Naive thymus-derived CD4-positive, alpha-beta T cell (primary cell): ENCODE results near the gene CYP4A22. TPM values are rescaled to one million over a fixed set of nuclear protein-coding genes. Genes with fewer than 3 reads are reported as not detected.
"Not testable (repeated sequence)": the region's sequence is repeated elsewhere in the genome, so short reads cannot be mapped to it uniquely, and the experiment has no call there.

Experiments
- ATAC-seq: fragments of 150-1000 bp; cut with Tn5 transposase; 2 replicates; pipeline ENCODE4 v1.10.0; 2021; ENCODE audit warnings: mild to moderate bottlenecking, moderate library complexity
- CTCF ChIA-PET: fragments of 350-600 bp; sonication (Branson Sonifier 250); formaldehyde crosslinking; loops from one replicate; lab custom pipeline; 2021; ENCODE audit warnings: antibody characterized with exemption; lab: Charles Lee
- POLR2A ChIA-PET: fragments of 350-600 bp; sonication (Branson Sonifier 250); formaldehyde crosslinking; loops from one replicate; lab custom pipeline; 2021; ENCODE audit warnings: antibody characterized with exemption, inconsistent platforms; lab: Charles Lee
- DNase-seq, 9 donors: peaks; one replicate each; pipeline versions ENCODE4 v3.0.0 to v3.0.0-alpha.2; 2020 to 2022; ENCODE audit warnings: mixed read lengths in 1 of 9
- H3K27ac ChIP-seq: one replicate; pipeline ENCODE4 v1.7.0; 2013; ENCODE audit warnings: mild to moderate bottlenecking, low read depth, low read length, moderate library complexity
- H3K27me3 ChIP-seq, 2 donors: one replicate each; pipeline ENCODE4 v1.7.0; 2013; ENCODE audit warnings: low read length in 2 of 2, mild to moderate bottlenecking in 2 of 2, moderate library complexity in 2 of 2; ENCODE audit not compliant: control insufficient read depth in 2 of 2, insufficient read depth in 2 of 2
- H3K36me3 ChIP-seq, 3 experiments: 1 replicate in 2 of 3; 2 replicates in 1 of 3; pipeline ENCODE4 v1.7.0; 2013; ENCODE audit warnings: low read length in 3 of 3, mild to moderate bottlenecking in 3 of 3, moderate library complexity in 1 of 3; ENCODE audit not compliant: insufficient read depth in 3 of 3, control insufficient read depth in 2 of 3
- H3K4me1 ChIP-seq, 2 donors: one replicate each; pipeline ENCODE4 v1.7.0; 2013; ENCODE audit warnings: low read length in 2 of 2, mild to moderate bottlenecking in 2 of 2, moderate library complexity in 1 of 2; ENCODE audit not compliant: control insufficient read depth in 2 of 2, insufficient read depth in 2 of 2
- H3K4me3 ChIP-seq: 2 replicates; pipeline ENCODE4 v1.7.0; 2013; ENCODE audit warnings: mild to moderate bottlenecking, low read length
- H3K9me3 ChIP-seq, 3 experiments: 1 replicate in 2 of 3; 2 replicates in 1 of 3; pipeline ENCODE4 v1.7.0; 2013; ENCODE audit warnings: low read length in 3 of 3; ENCODE audit not compliant: control insufficient read depth in 2 of 3
- H3K27ac Mint-ChIP-seq, 9 donors: one replicate each; pipeline ENCODE4 v1.8.0; 2020 to 2022; ENCODE audit warnings: mixed read lengths in 9 of 9, mild to moderate bottlenecking in 8 of 9, moderate library complexity in 5 of 9, inconsistent platforms in 2 of 9
- H3K27me3 Mint-ChIP-seq, 5 donors: one replicate each; pipeline ENCODE4 v1.8.0; 2021 to 2022; ENCODE audit warnings: mixed read lengths in 5 of 5, mild to moderate bottlenecking in 1 of 5
- H3K36me3 Mint-ChIP-seq, 5 donors: one replicate each; pipeline ENCODE4 v1.8.0; 2020 to 2022; ENCODE audit warnings: mixed read lengths in 5 of 5, mild to moderate bottlenecking in 3 of 5, inconsistent platforms in 1 of 5
- H3K4me1 Mint-ChIP-seq, 7 donors: one replicate each; pipeline ENCODE4 v1.8.0; 2020 to 2022; ENCODE audit warnings: mixed read lengths in 7 of 7, mild to moderate bottlenecking in 3 of 7, inconsistent platforms in 1 of 7
- H3K4me3 Mint-ChIP-seq, 10 donors: one replicate each; pipeline ENCODE4 v1.8.0; 2020 to 2022; ENCODE audit warnings: mild to moderate bottlenecking in 10 of 10, mixed read lengths in 10 of 10, moderate library complexity in 6 of 10, inconsistent platforms in 2 of 10
- H3K9me3 Mint-ChIP-seq, 11 donors: one replicate each; pipeline ENCODE4 v1.8.0; 2020 to 2022; ENCODE audit warnings: mixed read lengths in 11 of 11, mild to moderate bottlenecking in 4 of 11, inconsistent platforms in 1 of 11, moderate library complexity in 1 of 11
- intact Hi-C, 2 donors: fragments of 100-400 bp; cut with micrococcal nuclease; formaldehyde crosslinking; loops; one replicate each; pipeline ENCODE4 v1.15.1; 2023
- polyA plus RNA-seq, 2 donors: library from polyadenylated mRNA; unstranded; fragments of 300-500 nt; fragmentation: Illumina TruSeq; gene quantifications; one replicate each; pipeline ENCODE4 v1.2.3, GENCODE V29; 2021
- total RNA-seq, 6 experiments: library from RNA in 5 of 6; stranded (reverse) in 5 of 6; gene quantifications; 1 replicate in 5 of 6; 2 replicates in 1 of 6; pipeline ENCODE4 v1.2.3 and lab custom pipeline; 2021 to 2026

The CYP4A22 gene
- total and polyA plus RNA-seq, 7 experiments from 2014 or later, result not detected

DNA sequence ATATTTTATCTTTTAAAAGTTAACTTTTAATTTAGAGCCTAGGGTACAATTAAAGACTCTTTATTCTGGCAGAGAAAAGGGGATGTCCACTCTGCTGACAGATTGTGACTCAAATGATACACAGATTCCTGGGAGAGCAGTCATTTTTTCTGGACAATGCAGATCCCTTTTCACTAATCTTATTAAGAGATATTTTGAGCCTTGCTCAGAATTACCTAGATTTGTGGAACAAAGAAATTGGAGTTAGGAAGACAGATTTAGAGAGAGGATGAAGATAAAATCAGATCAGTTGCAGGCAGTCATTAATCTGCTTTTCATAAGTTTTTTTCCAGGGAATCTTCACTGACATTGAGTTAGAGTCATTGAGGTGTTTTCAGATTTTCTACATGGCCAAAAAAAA, 27.8 kb upstream of the CYP4A22 start:
- H3K36me3 ChIP-seq, H3K9me3 ChIP-seq, H3K27ac Mint-ChIP-seq, H3K4me1 Mint-ChIP-seq, ATAC-seq, H3K27ac ChIP-seq, DNase-seq, H3K4me1 ChIP-seq, CTCF ChIA-PET, H3K36me3 Mint-ChIP-seq, H3K27me3 ChIP-seq, H3K4me3 Mint-ChIP-seq, H3K4me3 ChIP-seq, POLR2A ChIA-PET, H3K9me3 Mint-ChIP-seq, intact Hi-C loops: not testable (repeated sequence)
- peaks cover 3 to 36% (median 31%) of the 10 kb centered on the region in 5 donors for H3K27me3 Mint-ChIP-seq

DNA sequence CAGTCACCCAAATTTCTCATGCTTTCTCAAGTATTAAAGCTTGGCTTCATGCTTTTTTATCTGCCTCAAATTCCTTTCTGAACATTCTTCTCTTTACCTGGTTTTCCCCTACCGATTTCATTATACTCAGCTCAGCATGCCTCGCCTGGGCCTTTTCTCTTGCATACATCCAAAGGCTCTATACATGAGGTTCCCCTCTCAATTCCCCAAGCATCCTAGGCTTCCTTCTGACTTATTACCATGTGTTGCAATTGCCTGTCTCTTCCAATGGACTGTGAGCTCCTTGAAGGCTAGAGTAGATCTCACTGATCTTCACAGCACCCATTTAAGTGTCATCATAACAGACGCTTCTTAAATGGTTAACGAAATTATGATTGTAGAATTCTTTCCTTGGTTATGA, 24.1 kb upstream of the CYP4A22 start:
- CTCF ChIA-PET, result interaction anchor here (0.6 kb wide), 1 partner anchor 10 kb away, joined by 4 read pairs; no protein-coding TSS in a partner anchor
- Histone ChIP-seq H3K4me1 (no peaks in the 10 kb centered on the region), H3K9me3 (no peaks in the 10 kb centered on the region), H3K36me3 (no peaks in the 10 kb centered on the region), H3K27ac (no peak overlapping the region), H3K27me3 (no peaks in the 10 kb centered on the region), H3K4me3 (no peak overlapping the region)
- Mint-ChIP-seq H3K27ac (no peak overlapping the region), H3K4me1 (no peaks in the 10 kb centered on the region), H3K27me3 (peaks cover 3 to 32% (median 29%) of the 10 kb centered on the region in 5 donors), H3K9me3 (peaks cover 0 to 7% (median 3%) of the 10 kb centered on the region in 11 donors), H3K36me3 (no peaks in the 10 kb centered on the region), H3K4me3 (no peak overlapping the region)
- intact Hi-C loops, result no loop called here
- DNase-seq (no peak), ATAC-seq (no peak)
- POLR2A ChIA-PET, result no interaction called here

DNA sequence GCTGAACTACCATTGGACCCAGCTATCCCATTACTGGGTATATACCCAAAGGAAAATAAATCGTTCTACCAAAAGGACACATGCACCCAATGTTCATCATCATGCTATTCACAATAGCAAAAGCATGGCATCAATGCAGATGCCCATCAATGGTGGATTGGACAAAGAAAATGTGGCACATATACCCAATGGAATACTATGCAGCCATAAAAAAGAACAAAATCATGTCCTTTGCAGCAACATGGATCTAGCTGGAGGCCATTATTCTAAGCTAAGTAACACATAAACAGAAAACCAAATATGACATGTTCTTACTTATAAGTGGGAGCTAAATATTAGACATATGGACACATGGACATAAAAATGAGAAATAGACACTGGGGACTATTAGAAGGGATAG, 16.2 kb upstream of the CYP4A22 start:
- POLR2A ChIA-PET, CTCF ChIA-PET, H3K27ac Mint-ChIP-seq, ATAC-seq, H3K36me3 ChIP-seq, H3K4me3 ChIP-seq, H3K36me3 Mint-ChIP-seq, H3K4me3 Mint-ChIP-seq, H3K27ac ChIP-seq, H3K27me3 ChIP-seq, intact Hi-C loops, H3K4me1 Mint-ChIP-seq, H3K4me1 ChIP-seq, H3K9me3 Mint-ChIP-seq, DNase-seq, H3K9me3 ChIP-seq: not testable (repeated sequence)
- peaks cover 0 to 28% (median 19%) of the 10 kb centered on the region in 5 donors for H3K27me3 Mint-ChIP-seq

DNA sequence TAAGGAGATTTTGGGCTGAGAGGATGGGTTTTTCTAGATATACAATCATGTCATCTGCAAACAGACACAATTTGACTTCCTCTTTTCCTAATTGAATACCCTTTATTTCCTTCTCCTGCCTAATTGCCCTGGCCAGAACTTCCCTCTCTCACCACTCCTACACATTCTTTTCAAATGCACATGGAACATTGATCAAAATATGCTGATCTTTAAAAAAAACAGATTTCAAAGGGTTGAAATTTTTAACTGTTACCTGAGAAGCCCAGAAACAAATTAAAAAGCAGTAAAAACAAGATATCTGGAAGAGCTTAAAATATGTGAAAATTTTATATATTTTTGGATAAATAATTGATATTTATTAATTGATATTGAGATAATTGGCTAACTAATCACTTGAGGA, 12.4 kb upstream of the CYP4A22 start:
- H3K4me3 ChIP-seq, H3K27me3 ChIP-seq, DNase-seq, intact Hi-C loops, H3K27ac ChIP-seq, H3K27ac Mint-ChIP-seq, H3K9me3 ChIP-seq, H3K36me3 Mint-ChIP-seq, H3K4me1 ChIP-seq, POLR2A ChIA-PET, H3K4me3 Mint-ChIP-seq, H3K9me3 Mint-ChIP-seq, H3K36me3 ChIP-seq, CTCF ChIA-PET, ATAC-seq, H3K4me1 Mint-ChIP-seq: not testable (repeated sequence)
- peaks cover 2 to 35% (median 19%) of the 10 kb centered on the region in 5 donors for H3K27me3 Mint-ChIP-seq

DNA sequence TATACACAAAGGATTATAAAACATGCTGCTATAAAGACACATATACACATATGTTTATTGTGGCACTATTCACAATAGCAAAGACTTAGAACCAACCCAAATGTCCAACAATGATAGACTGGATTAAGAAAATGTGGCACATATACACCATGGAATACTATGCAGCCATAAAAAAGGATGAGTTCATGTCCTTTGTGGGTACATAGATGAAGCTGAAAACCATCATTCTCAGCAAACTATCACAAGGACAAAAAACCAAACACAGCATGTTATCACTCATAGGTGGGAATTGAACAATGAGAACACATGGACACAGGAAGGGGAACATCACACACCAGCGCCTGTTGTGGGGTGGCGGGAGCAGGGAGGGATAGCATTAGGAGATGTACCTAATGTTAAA, 10.2 kb upstream of the CYP4A22 start:
- H3K36me3 ChIP-seq, H3K27me3 ChIP-seq, H3K4me1 Mint-ChIP-seq, H3K27ac ChIP-seq, intact Hi-C loops, H3K4me3 Mint-ChIP-seq, POLR2A ChIA-PET, H3K9me3 Mint-ChIP-seq, H3K4me1 ChIP-seq, DNase-seq, CTCF ChIA-PET, H3K4me3 ChIP-seq, H3K36me3 Mint-ChIP-seq, H3K27ac Mint-ChIP-seq, H3K9me3 ChIP-seq, ATAC-seq: not testable (repeated sequence)
- H3K27me3 Mint-ChIP-seq, result peaks cover 2 to 32% (median 19%) of the 10 kb centered on the region in 5 donors

DNA sequence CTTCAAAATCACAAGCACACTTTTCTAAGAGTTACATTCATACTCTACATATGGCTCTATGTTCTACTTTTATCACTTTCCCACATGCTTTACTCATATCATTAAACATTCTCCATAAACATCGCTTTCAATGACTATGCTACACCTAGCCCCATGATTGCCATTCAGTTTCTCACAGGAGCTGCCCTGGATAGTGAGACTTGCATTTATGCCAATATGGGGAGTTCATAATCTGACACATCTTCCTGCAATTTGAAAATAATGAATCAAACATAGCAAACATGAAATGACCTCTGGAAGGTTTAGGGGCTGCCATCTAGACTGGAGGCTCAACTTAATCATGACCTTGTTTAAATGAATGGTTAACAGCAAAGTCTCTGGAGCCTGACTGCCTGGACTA, 9.0 kb upstream of the CYP4A22 start:
- no peaks in the 10 kb centered on the region for H3K27me3 ChIP-seq
- intact Hi-C loops, result no loop called here
- no peaks in the 10 kb centered on the region for H3K4me1 ChIP-seq
- H3K36me3 ChIP-seq, result no peaks in the 10 kb centered on the region
- H3K4me3 ChIP-seq, result no peak overlapping the region
- Mint-ChIP-seq H3K27me3 (peaks cover 2 to 37% (median 22%) of the 10 kb centered on the region in 5 donors), H3K4me1 (no peaks in the 10 kb centered on the region), H3K27ac (no peak overlapping the region), H3K36me3 (no peaks in the 10 kb centered on the region), H3K9me3 (peaks cover 0 to 8% (median 4%) of the 10 kb centered on the region in 11 donors), H3K4me3 (no peak overlapping the region)
- no peaks in the 10 kb centered on the region for H3K9me3 ChIP-seq
- ChIA-PET CTCF (no interaction called here), POLR2A (no interaction called here)
- DNase-seq (no peak), ATAC-seq (no peak)
- H3K27ac ChIP-seq, result no peak overlapping the region

DNA sequence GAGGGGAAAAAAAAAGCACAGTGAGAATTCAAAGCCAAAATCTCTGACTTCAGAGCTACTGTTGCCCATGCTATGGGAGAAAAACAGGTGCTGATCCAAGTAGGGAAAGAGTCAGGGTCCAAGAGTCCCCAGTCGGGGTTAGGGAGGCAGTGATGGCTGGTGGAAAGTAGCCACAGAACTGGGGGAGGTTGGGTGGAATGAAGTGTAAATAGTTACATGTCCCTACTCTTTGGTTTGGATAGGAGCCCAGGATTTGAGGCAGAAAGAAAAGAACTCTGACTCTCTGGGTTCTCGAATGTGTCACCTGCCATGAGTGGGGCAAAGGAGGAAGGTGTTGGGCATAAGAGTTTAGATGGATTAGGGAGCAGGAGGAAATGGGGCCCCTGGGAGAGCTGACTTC, 8.4 kb upstream of the CYP4A22 start:
- H3K36me3 ChIP-seq, POLR2A ChIA-PET, H3K27ac ChIP-seq, H3K27ac Mint-ChIP-seq, intact Hi-C loops, H3K4me3 Mint-ChIP-seq, H3K27me3 ChIP-seq, H3K36me3 Mint-ChIP-seq, ATAC-seq, H3K9me3 ChIP-seq, H3K4me1 ChIP-seq, H3K4me1 Mint-ChIP-seq, H3K9me3 Mint-ChIP-seq, H3K4me3 ChIP-seq, DNase-seq: not testable (repeated sequence)
- H3K27me3 Mint-ChIP-seq, result peaks cover 3 to 37% (median 22%) of the 10 kb centered on the region in 5 donors
- CTCF ChIA-PET, result interaction anchor here (0.6 kb wide), 1 partner anchor 592 kb away, joined by 3 read pairs; no protein-coding TSS in a partner anchor
